Brain microvascular endothelial cell (primary cell): Measurements from ENCODE around the gene TSPAN32.
"Not testable (repeated sequence)": the region's sequence is repeated elsewhere in the genome, so short reads cannot be mapped to it uniquely, and the experiment has no call there.

ENCODE experiments used
- DNase-seq: peaks from one replicate; pipeline ENCODE4 v3.0.0-alpha.2; 2020
- H3K27ac ChIP-seq: fragments of 250-450 bp; sonication (Bioruptor Pico); 2 replicates; pipeline ENCODE4 v1.5.1; 2020; ENCODE audit warnings: mild to moderate bottlenecking, moderate library complexity
- H3K27me3 ChIP-seq: fragments of 250-450 bp; sonication (Bioruptor Pico); replicated peaks from 2 replicates; pipeline ENCODE4 v1.5.1; 2020; ENCODE audit warnings: mild to moderate bottlenecking
- H3K36me3 ChIP-seq: fragments of 250-450 bp; sonication (Bioruptor Pico); replicated peaks from 2 replicates; pipeline ENCODE4 v1.5.1; 2020; ENCODE audit warnings: mild to moderate bottlenecking
- H3K4me3 ChIP-seq: 2 replicates; pipeline ENCODE4 v1.5.1; 2011; ENCODE audit warnings: low read depth, mild to moderate bottlenecking, control low read depth, low read length, moderate library complexity
- CTCF ChIP-seq: IDR thresholded peaks from 2 replicates; pipeline ENCODE4 v1.5.1; 2011; ENCODE audit warnings: low read depth, mild to moderate bottlenecking, moderate library complexity, low read length, control low read depth, inconsistent platforms; ENCODE audit errors: missing control alignments
- in situ Hi-C: cut with HindIII; loops from 2 replicates; pipeline ENCODE4 v1.10.0; 2017; ENCODE audit warnings: low sequenced_read_pairs, low pct_ligation_motif_present

Gene TSPAN32

GRCh38 chr11:2277933-2278523 lies 23.8 kb upstream of the TSPAN32 start:
- H3K4me3 ChIP-seq, result no peak overlapping the region
- no peaks in the 10 kb centered on the region for H3K36me3 ChIP-seq
- in situ Hi-C loops, result no loop called here
- TF ChIP-seq CTCF, result no peak
- peaks cover 16% of the 10 kb centered on the region for H3K27me3 ChIP-seq
- H3K27ac ChIP-seq, result no peak overlapping the region
- no peak for DNase-seq

- peaks cover 4% of the 10 kb centered on the region for H3K27me3 ChIP-seq
These were observed 21.6 kb upstream of the TSPAN32 start for GRCh38 chr11:2280208-2280607.

GRCh38 chr11:2286350-2286749 lies 15.5 kb upstream of the TSPAN32 start:
- peaks cover 12% of the 10 kb centered on the region for H3K27me3 ChIP-seq
- DNase-seq, H3K36me3 ChIP-seq, in situ Hi-C loops, H3K4me3 ChIP-seq, H3K27ac ChIP-seq: not testable (repeated sequence)

More at GRCh38 chr11:2280208-2280607, 21.6 kb upstream of the TSPAN32 start:
- no peak for DNase-seq
- H3K36me3 ChIP-seq, result no peaks in the 10 kb centered on the region
- H3K27ac ChIP-seq, result no peak overlapping the region
- no peak overlapping the region for H3K4me3 ChIP-seq
- in situ Hi-C loops, result no loop called here
- TF ChIP-seq CTCF, result no peak

GRCh38 chr11:2287091-2287490 lies 14.7 kb upstream of the TSPAN32 start:
- H3K27me3 ChIP-seq, result peaks cover 12% of the 10 kb centered on the region
- no peak overlapping the region for H3K27ac ChIP-seq
- H3K4me3 ChIP-seq, result no peak overlapping the region
- no peaks in the 10 kb centered on the region for H3K36me3 ChIP-seq
- no peak for DNase-seq
- in situ Hi-C loops, result no loop called here
- no peak for TF ChIP-seq CTCF

- in situ Hi-C loops, result no loop called here
- TF ChIP-seq CTCF, result no peak
- no peak for DNase-seq
- Histone ChIP-seq H3K36me3 (no peaks in the 10 kb centered on the region), H3K4me3 (no peak overlapping the region), H3K27me3 (peaks cover 9% of the 10 kb centered on the region), H3K27ac (no peak overlapping the region)
These were observed 12.5 kb upstream of the TSPAN32 start for GRCh38 chr11:2289350-2289749.

GRCh38 chr11:2289859-2290258 lies 12.0 kb upstream of the TSPAN32 start:
- DNase-seq, result no peak
- no peak for TF ChIP-seq CTCF
- in situ Hi-C loops, result no loop called here
- H3K36me3 ChIP-seq, result no peaks in the 10 kb centered on the region
- H3K4me3 ChIP-seq, result no peak overlapping the region
- H3K27me3 ChIP-seq, result peaks cover 9% of the 10 kb centered on the region
- no peak overlapping the region for H3K27ac ChIP-seq
